PC-3 (cell line): ENCODE results near the gene UQCC2.

Experiments
- CTCF ChIP-seq: fragments of 300-600 bp; sonication (generic); conservative IDR thresholded peaks from 2 replicates; pipeline ENCODE4 v1.5.1; 2017; ENCODE audit warnings: antibody characterized with exemption, low read depth, mild to moderate bottlenecking, low read length
- EZH2 ChIP-seq: fragments of 300-600 bp; sonication (generic); IDR thresholded peaks from one replicate; pipeline ENCODE4 v1.6.1; 2017; ENCODE audit warnings: antibody characterized with exemption, mild to moderate bottlenecking, low read length; ENCODE audit not compliant: unreplicated experiment

- no peak for TF ChIP-seq CTCF
- no peak for TF ChIP-seq EZH2
Observed at GRCh38 chr6:33712914-33713313, 1.4 kb upstream of the UQCC2 start.
